Omental fat pad (tissue), 4 donors: ENCODE data around the gene KIF18A. TPM values are rescaled to one million over a fixed set of nuclear protein-coding genes. Genes with fewer than 3 reads are reported as not detected.

Experiments used
- ATAC-seq: fragments of 150-250 bp; one replicate; pipeline ENCODE4 v1.9.1; 2016; ENCODE audit warnings: mild to moderate bottlenecking, moderate library complexity; ENCODE audit not compliant: low FRiP score
- DNase-seq: peaks from one replicate; pipeline ENCODE4 v3.0.0-alpha.2; 2019; ENCODE audit warnings: low spot score
- CTCF ChIP-seq, 3 donors: fragments of 450-650 bp; IDR thresholded peaks; one replicate each; pipeline ENCODE4 v1.5.1; 2016 to 2017; ENCODE audit warnings: antibody characterized with exemption in 3 of 3, mild to moderate bottlenecking in 3 of 3, moderate library complexity in 2 of 3
- total RNA-seq, 4 donors: library from RNA; depleted of rRNA; stranded (reverse); fragments of >200 nt; gene quantifications; one replicate each; pipeline ENCODE4 v1.1.0, GENCODE V29; 2016

KIF18A gene
- total RNA-seq, 4 donors from 2014 or later: 0.25 to 1.7 (median 1.2) TPM

- no peak for ATAC-seq
- no peak for TF ChIP-seq CTCF (IDR thresholded peaks at IDR 0.05)
- DNase-seq: no peak
These were observed 116.2 kb downstream of the KIF18A start for GRCh38 chr11:27991736-27992135.

GRCh38 chr11:27977527-27977926 is 130.4 kb downstream of the KIF18A start:
- no peak for TF ChIP-seq CTCF (IDR thresholded peaks at IDR 0.05)
- ATAC-seq (no peak), DNase-seq (no peak)

DNA sequence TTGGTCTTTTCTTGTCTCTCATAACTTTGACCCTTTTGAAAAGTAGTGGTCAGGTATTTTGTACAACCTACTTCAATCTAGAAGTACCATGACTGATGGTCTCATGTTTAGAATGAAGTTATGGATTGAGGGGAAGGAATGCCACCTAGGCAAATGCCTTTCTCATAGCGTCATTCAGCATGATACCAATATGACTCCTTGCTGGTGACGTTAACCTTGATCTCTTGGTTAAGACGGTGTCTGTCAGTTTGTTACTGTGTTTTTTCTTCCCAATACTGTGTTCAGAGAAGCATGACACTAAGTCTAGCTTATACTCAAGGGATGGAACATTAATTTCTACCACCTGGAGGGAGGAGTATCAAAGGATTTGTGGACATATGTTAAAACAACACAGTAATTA is 130.9 kb downstream of the KIF18A start:
- ATAC-seq (no peak), DNase-seq (no peak)
- no peak for TF ChIP-seq CTCF (IDR thresholded peaks at IDR 0.05)

- no peak for DNase-seq
- TF ChIP-seq CTCF (IDR thresholded peaks at IDR 0.05): no peak
- ATAC-seq: no peak
These were observed 131.7 kb downstream of the KIF18A start for GRCh38 chr11:27976262-27976661.

DNA sequence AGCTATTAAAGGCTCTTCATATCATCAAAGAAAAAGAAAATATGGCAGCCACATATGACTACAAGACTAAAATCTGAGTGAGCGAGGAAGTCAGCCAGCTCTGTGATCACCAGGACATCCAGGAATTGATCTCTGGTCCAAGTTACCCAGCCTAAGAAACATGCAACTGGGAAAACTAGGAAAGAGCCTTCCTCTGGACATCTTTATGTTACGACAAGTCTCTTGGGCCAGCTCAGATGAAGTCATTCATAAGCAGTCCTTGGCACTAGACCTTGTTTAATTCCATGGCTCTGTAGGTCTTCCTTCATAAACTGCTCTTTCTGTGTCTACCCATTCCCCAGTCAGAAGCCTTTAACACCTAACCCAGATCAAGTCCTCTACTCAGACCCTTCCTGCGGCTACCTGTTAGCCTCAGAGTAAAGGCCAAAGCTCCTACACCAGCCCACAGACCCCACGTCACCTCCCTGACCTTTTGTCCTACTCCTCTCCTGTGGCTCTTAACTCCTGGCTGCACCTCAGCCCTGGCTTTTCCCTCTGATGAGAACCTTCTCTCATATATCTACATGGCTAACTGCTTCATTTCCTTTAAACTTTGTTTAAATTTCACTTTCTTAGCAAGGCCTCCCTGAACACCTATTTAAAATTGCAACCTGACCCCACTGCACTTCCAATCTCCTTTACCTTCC is 134.0 kb downstream of the KIF18A start:
- no peak for ATAC-seq
- DNase-seq: no peak
- no peak for TF ChIP-seq CTCF (IDR thresholded peaks at IDR 0.05)

- no peak for TF ChIP-seq CTCF (IDR thresholded peaks at IDR 0.05)
- DNase-seq (no peak), ATAC-seq (no peak)
These were observed 135.3 kb downstream of the KIF18A start for GRCh38 chr11:27972522-27973170.

DNA sequence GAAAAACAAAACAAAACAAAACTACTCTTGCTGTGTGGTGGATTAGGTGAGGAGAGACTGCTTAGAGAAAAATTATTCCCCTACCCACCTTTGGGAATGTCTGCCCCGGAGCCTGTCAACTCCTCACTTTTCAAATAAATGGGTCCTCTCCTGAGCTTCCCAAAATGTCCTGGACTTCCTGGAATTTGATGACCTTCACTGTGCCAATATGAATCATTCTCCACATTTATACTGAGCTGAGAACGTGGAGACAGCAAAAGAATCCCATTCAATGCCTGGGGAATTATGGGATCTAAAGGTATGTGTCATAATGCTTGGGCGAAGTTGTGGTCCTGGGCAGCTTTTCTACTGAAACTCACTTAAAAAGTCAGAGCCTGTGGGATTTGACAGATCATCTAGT is 136.8 kb downstream of the KIF18A start:
- ATAC-seq: no peak
- no peak for DNase-seq
- no peak for TF ChIP-seq CTCF (IDR thresholded peaks at IDR 0.05)
